HEK293 (cell line): Measurements from ENCODE around the gene ECSIT.

Experiments used
- CTCF ChIP-seq: fragments of 450-650 bp; formaldehyde crosslinking; IDR thresholded peaks from 2 replicates; pipeline ENCODE4 v1.5.1; 2016; ENCODE audit warnings: missing biosample characterization, missing genetic modification characterization
- ZBTB17 ChIP-seq: fragments of 450-650 bp; formaldehyde crosslinking; IDR thresholded peaks from 2 replicates; pipeline ENCODE4 v1.5.1; 2016; ENCODE audit warnings: missing biosample characterization, missing genetic modification characterization
- ZNF10 ChIP-seq: fragments of 450-650 bp; formaldehyde crosslinking; IDR thresholded peaks from 2 replicates; pipeline ENCODE4 v1.5.1; 2017; ENCODE audit warnings: missing biosample characterization, missing genetic modification characterization
- ZNF175 ChIP-seq: fragments of 450-650 bp; formaldehyde crosslinking; IDR thresholded peaks from 2 replicates; pipeline ENCODE4 v1.5.1; 2016; ENCODE audit warnings: missing biosample characterization, missing genetic modification characterization
- ZNF768 ChIP-seq: fragments of 450-650 bp; formaldehyde crosslinking; IDR thresholded peaks from 2 replicates; pipeline ENCODE4 v1.5.1; 2018; ENCODE audit warnings: missing biosample characterization, mild to moderate bottlenecking, missing genetic modification characterization

- TF ChIP-seq ZNF10 (tag by site-specific recombination) (no peak), ZBTB17 (no peak), ZNF768 (tag by site-specific recombination) (no peak), ZNF175 (tag by site-specific recombination) (no peak), CTCF (tag by site-specific recombination) (no peak)
Measured at GRCh38 chr19:11505032-11505503, 23.9 kb downstream of the ECSIT start.
